Renal cortical epithelial cell (primary cell): ENCODE results near the gene APOC3. TPM values are rescaled to one million over a fixed set of nuclear protein-coding genes. Genes with fewer than 3 reads are reported as not detected.
A peak's percentile ranks its signal among the peaks of the same experiment; 100 is the strongest.

Source experiments
- DNase-seq: peaks from one replicate; pipeline ENCODE4 v3.0.0-alpha.2; 2011; ENCODE audit warnings: low read depth
- total RNA-seq: library from RNA; depleted of rRNA; stranded (reverse); fragments of >200 nt; gene quantifications from 2 replicates; pipeline ENCODE4 v1.2.3, GENCODE V29; 2014

The APOC3 gene
- total RNA-seq, 1 donor from 2014 or later = not detected

DNA sequence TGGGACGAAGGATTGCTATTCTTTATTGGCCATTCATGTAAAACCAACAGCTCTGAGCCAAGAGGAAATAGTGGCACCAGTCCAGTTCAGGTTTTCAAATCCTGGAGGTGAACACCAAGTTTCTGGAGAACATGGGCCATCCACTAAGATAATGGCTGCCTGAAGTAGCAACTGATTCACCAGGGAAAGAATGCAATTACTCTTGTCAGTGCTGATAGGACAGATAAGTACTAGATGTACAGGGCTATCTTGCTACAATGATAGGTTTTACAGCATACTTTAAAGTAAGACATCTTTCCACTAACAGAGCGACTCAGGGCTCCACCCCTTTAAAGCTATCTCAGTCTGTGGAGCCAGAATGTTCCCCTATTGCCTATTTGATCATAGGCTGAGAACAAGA lies 44.5 kb downstream of the APOC3 start:
- no peak for DNase-seq

DNA sequence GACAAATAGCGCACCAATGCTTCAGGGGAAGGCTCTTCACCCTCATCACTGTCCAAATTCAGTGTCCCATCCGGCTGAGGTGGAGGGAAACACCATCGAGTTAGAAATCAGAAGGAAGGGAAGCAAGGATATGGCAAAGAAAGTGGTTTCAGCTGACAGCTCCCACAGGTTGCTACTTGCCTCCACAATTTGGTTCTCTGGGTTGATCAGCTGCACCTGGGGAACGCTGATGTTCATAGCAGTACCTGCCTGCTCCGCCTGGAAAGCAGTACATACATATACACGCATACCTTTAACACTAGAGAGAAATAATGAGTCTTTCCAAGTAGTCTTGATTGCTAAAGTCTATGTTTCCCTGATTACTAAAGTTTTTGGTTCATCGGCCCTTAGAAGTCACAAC lies 45.5 kb downstream of the APOC3 start:
- DNase-seq = no peak

DNA sequence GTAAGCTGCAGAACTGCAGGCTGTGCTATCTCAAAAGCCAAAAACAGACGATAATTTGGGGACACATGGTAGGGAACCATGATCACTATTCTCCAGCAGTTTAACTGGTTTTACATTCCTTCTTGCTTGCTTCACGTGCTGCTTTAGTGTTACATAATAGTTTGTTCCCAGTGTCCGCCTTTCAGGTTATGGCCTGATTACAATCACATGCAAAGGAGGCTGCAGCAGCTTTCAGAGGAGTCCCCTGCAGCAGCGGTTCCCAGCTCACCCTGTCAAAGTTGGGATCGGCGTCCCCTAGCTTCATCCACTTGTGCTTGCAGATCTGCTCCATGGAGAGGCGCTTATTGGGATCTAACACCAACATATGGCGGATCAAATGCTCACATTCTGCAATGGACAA lies 46.9 kb downstream of the APOC3 start:
- no peak for DNase-seq

DNA sequence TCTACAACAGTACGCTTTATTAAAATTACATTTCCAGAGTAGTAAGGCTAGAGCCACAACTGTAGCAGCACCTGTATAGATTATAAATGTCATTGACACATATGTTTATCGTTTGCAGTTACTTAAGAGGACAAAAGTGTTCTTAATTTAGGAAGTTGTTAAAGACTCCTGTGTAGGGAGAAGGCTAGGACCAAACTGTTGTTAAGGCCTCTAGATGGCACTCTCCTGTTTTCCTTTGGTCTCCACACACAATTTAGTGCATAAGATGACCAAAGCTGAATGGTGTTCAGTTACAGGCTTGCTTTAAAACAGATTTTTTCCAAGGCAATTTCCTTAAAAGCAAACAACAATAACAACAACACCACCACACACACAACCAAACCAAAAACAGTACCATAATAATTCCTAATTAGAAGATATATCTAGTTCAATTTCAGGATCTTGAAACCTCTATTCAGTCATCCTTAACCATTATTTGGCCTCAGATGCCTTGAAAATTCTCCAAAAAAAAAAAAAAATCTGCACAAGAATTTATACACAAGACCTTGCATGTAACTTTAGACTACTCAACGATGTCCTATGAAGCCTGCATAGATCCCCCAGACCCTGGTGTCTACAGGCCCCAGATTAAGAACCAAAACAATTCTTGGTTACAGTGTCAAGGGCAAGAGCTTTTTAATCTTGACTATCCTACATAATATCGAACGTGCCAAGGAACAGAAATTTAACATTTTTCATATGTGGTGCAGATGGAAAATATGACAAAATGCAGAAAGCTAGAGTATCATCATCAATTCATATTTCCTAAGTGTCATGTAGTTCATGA lies 50.3 kb downstream of the APOC3 start:
- DNase-seq = peak; percentile 85

DNA sequence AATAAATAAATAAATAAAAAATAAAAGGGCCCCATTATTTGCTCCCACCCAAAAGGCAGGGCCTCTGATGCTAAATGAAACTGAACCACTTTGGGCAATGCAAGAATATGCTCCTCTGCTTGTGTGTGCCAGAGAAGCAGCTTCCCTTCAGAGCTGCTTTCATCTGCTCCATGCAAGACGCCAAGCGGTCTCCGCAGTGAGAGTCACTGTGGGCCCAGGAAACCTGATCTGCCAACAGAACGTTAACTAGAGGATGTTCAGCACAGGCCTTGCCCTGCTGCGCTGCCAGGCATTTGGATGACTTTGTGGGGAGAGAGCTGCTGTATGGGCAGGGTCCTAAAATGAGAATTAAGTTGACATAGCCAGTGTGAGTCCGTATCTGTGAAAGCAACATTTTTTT lies 51.4 kb downstream of the APOC3 start:
- DNase-seq = no peak

DNA sequence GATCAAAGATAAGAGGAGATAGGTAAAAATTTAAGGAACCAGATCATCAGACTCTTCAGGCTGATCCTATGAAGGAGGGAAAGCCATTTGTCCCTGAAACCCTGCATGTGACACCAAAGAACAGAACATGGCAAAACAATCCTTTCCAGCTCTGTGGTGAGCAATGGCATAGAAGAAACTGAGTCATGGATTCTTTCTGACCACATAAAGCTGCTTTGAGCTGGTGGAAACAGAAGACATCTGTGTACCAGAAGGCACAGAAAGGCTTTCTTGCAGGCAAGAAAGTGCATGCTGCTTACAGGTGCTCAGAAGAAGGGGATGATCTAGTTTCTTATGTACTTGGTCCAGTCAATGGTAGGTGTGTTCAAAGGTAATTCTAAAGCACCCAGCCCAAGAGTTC lies 52.7 kb downstream of the APOC3 start:
- DNase-seq = peak; percentile 67

Other genes starting within 250 kb of the APOC3 start
- 13.4 and 14.2 TPM in 2 replicates for gene BUD13, start 56.9 kb upstream of the APOC3 start, total RNA-seq
- gene ZPR1, start 41.9 kb upstream of the APOC3 start, total RNA-seq = 54.7 and 58.6 TPM in 2 replicates
- not detected in 2 replicates for gene APOA5, start 38.0 kb upstream of the APOC3 start, total RNA-seq
- not detected in 2 replicates for gene APOA4, start 6.6 kb upstream of the APOC3 start, total RNA-seq
- 0.10 TPM in 1 of 2 replicates, not detected in the other for gene APOA1, start 7.7 kb downstream of the APOC3 start, total RNA-seq